ENCODE data around the gene GCC1. TPM values are rescaled to one million over a fixed set of nuclear protein-coding genes. Genes with fewer than 3 reads are reported as not detected.

The GCC1 gene
- total RNA-seq, 2 donors from 2014 or later, result 13.5 to 17.7 TPM

GRCh38 chr7:127557803-127558202 is 27.6 kb downstream of the GCC1 start:
- Histone ChIP-seq H3K4me3 (no peak overlapping the region), H3K4me1 (ENCODE audit: control insufficient read depth in 1 of 2, low read depth in 2 of 2) (no peaks in the 10 kb centered on the region), H3K27me3 (replicated peaks; ENCODE audit: insufficient read depth) (no peaks in the 10 kb centered on the region), H3K36me3 (no peaks in the 10 kb centered on the region), H3K9me3 (no peaks in the 10 kb centered on the region), H3K27ac (no peak overlapping the region)
- DNase-seq (ENCODE audit: low spot score) (no peak), ATAC-seq (ENCODE audit: insufficient number of reproducible peaks, low FRiP score, low read depth) (no peak)
- TF ChIP-seq, protein P1, sequence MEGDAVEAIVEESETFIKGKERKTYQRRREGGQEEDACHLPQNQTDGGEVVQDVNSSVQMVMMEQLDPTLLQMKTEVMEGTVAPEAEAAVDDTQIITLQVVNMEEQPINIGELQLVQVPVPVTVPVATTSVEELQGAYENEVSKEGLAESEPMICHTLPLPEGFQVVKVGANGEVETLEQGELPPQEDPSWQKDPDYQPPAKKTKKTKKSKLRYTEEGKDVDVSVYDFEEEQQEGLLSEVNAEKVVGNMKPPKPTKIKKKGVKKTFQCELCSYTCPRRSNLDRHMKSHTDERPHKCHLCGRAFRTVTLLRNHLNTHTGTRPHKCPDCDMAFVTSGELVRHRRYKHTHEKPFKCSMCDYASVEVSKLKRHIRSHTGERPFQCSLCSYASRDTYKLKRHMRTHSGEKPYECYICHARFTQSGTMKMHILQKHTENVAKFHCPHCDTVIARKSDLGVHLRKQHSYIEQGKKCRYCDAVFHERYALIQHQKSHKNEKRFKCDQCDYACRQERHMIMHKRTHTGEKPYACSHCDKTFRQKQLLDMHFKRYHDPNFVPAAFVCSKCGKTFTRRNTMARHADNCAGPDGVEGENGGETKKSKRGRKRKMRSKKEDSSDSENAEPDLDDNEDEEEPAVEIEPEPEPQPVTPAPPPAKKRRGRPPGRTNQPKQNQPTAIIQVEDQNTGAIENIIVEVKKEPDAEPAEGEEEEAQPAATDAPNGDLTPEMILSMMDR (IDR thresholded peaks at IDR 0.05), result no peak

DNA sequence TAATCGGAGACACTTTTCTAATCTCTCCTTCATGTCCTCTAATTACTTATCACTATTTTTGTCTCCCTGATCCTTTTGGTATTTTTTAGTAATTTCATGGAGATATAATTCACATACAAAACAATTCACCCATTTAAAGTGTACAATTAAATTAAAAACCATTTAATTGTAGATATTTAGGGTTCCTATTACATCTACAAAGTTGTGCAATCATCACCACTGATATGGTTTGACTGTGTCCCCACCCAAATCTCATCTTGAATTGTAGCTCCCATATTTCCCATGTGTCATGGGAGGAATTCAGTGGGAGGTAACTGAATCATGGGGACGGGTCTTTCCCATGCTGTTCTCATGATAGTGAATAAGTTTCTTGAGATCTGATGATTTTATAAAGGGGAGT is 29.0 kb downstream of the GCC1 start:
- no peak for DNase-seq (ENCODE audit: low spot score)
- Histone ChIP-seq H3K27me3 (replicated peaks; ENCODE audit: insufficient read depth) (no peaks in the 10 kb centered on the region), H3K27ac (no peak overlapping the region), H3K4me3 (no peak overlapping the region), H3K9me3 (no peaks in the 10 kb centered on the region), H3K4me1 (ENCODE audit: control insufficient read depth in 1 of 2, low read depth in 2 of 2) (no peaks in the 10 kb centered on the region), H3K36me3 (no peaks in the 10 kb centered on the region)
- no peak for ATAC-seq (ENCODE audit: insufficient number of reproducible peaks, low FRiP score, low read depth)
- TF ChIP-seq, protein P1 (IDR thresholded peaks at IDR 0.05), result no peak

- ATAC-seq (ENCODE audit: insufficient number of reproducible peaks, low FRiP score, low read depth) (no peak), DNase-seq (ENCODE audit: low spot score) (no peak)
- Histone ChIP-seq H3K4me3 (no peak overlapping the region), H3K27me3 (replicated peaks; ENCODE audit: insufficient read depth) (no peaks in the 10 kb centered on the region), H3K27ac (no peak overlapping the region), H3K9me3 (no peaks in the 10 kb centered on the region), H3K4me1 (ENCODE audit: control insufficient read depth in 1 of 2, low read depth in 2 of 2) (no peaks in the 10 kb centered on the region), H3K36me3 (no peaks in the 10 kb centered on the region)
- TF ChIP-seq, protein P1 (IDR thresholded peaks at IDR 0.05), result no peak
Observed at GRCh38 chr7:127551941-127552340, 33.5 kb downstream of the GCC1 start.

DNA sequence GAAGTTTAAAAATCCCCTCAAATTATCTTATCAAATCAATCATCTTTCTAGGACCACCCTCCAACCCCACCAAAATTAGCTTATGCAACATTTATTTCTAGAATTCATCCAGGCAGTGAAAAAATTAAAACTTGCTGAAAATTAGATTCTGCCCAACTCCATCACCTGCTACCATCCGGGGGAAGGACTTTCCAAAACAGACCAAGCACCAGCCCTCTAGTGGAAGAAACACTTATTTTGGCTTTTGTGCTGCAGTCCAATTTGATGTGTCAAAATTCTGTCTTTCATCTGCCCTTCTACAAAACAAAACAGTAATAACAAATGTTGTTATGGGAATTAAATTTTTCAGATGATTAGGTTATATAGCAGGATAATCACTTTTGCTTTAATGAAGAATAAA is 35.1 kb downstream of the GCC1 start:
- H3K9me3 ChIP-seq, result no peaks in the 10 kb centered on the region
- no peak overlapping the region for H3K27ac ChIP-seq
- no peak overlapping the region for H3K4me3 ChIP-seq
- ATAC-seq (ENCODE audit: insufficient number of reproducible peaks, low FRiP score, low read depth) (no peak), DNase-seq (ENCODE audit: low spot score) (no peak)
- TF ChIP-seq, protein P1 (IDR thresholded peaks at IDR 0.05), result no peak
- H3K4me1 ChIP-seq (ENCODE audit: control insufficient read depth in 1 of 2, low read depth in 2 of 2), result no peaks in the 10 kb centered on the region
- no peaks in the 10 kb centered on the region for H3K27me3 ChIP-seq (replicated peaks; ENCODE audit: insufficient read depth)
- H3K36me3 ChIP-seq, result no peaks in the 10 kb centered on the region

GRCh38 chr7:127546313-127546712 is 39.1 kb downstream of the GCC1 start:
- no peaks in the 10 kb centered on the region for H3K36me3 ChIP-seq
- H3K27ac ChIP-seq, result no peak overlapping the region
- no peaks in the 10 kb centered on the region for H3K4me1 ChIP-seq (ENCODE audit: control insufficient read depth in 1 of 2, low read depth in 2 of 2)
- no peaks in the 10 kb centered on the region for H3K9me3 ChIP-seq
- no peak overlapping the region for H3K4me3 ChIP-seq
- DNase-seq (ENCODE audit: low spot score), result no peak
- no peak for ATAC-seq (ENCODE audit: insufficient number of reproducible peaks, low FRiP score, low read depth)
- H3K27me3 ChIP-seq (replicated peaks; ENCODE audit: insufficient read depth), result no peaks in the 10 kb centered on the region
- TF ChIP-seq, protein P1 (IDR thresholded peaks at IDR 0.05), result no peak

Measured in thoracic aorta (tissue), 2 donors.